Parathyroid adenoma (tissue), 2 donors: ENCODE results near the gene CHN1.

Experiments used
- H2AFZ ChIP-seq: fragments of 300-600 bp; sonication (generic); one replicate; pipeline ENCODE4 v1.7.0; 2017; ENCODE audit warnings: antibody characterized with exemption, mild to moderate bottlenecking
- H3K27ac ChIP-seq: fragments of 300-600 bp; sonication (generic); one replicate; pipeline ENCODE4 v1.7.0; 2017
- H3K27me3 ChIP-seq: fragments of 300-600 bp; sonication (generic); one replicate; pipeline ENCODE4 v1.7.0; 2017; ENCODE audit warnings: low read length; ENCODE audit not compliant: control insufficient read depth, insufficient read depth
- H3K36me3 ChIP-seq: fragments of 300-600 bp; sonication (generic); one replicate; pipeline ENCODE4 v1.7.0; 2017; ENCODE audit warnings: low read length; ENCODE audit not compliant: control insufficient read depth, insufficient read depth
- H3K4me1 ChIP-seq: fragments of 300-600 bp; sonication (generic); one replicate; pipeline ENCODE4 v1.7.0; 2017; ENCODE audit warnings: control low read depth
- H3K4me2 ChIP-seq: fragments of 300-600 bp; sonication (generic); one replicate; pipeline ENCODE4 v1.7.0; 2017; ENCODE audit warnings: low read length
- H3K4me3 ChIP-seq: fragments of 300-600 bp; sonication (generic); one replicate; pipeline ENCODE4 v1.7.0; 2017; ENCODE audit warnings: low read depth, low read length
- H3K79me2 ChIP-seq: fragments of 300-600 bp; sonication (generic); one replicate; pipeline ENCODE4 v1.7.0; 2017; ENCODE audit warnings: control low read depth
- H3K9ac ChIP-seq: fragments of 300-600 bp; sonication (generic); one replicate; pipeline ENCODE4 v1.7.0; 2017; ENCODE audit warnings: mild to moderate bottlenecking
- H3K9me3 ChIP-seq: fragments of 300-600 bp; sonication (generic); one replicate; pipeline ENCODE4 v1.7.0; 2017; ENCODE audit warnings: low read length; ENCODE audit not compliant: control insufficient read depth
- CTCF ChIP-seq: fragments of 300-600 bp; sonication (generic); IDR thresholded peaks from one replicate; pipeline ENCODE4 v1.7.0; 2017; ENCODE audit warnings: antibody characterized with exemption, mild to moderate bottlenecking
- donor health status: primary hyperparathyroidism.

The CHN1 gene

DNA sequence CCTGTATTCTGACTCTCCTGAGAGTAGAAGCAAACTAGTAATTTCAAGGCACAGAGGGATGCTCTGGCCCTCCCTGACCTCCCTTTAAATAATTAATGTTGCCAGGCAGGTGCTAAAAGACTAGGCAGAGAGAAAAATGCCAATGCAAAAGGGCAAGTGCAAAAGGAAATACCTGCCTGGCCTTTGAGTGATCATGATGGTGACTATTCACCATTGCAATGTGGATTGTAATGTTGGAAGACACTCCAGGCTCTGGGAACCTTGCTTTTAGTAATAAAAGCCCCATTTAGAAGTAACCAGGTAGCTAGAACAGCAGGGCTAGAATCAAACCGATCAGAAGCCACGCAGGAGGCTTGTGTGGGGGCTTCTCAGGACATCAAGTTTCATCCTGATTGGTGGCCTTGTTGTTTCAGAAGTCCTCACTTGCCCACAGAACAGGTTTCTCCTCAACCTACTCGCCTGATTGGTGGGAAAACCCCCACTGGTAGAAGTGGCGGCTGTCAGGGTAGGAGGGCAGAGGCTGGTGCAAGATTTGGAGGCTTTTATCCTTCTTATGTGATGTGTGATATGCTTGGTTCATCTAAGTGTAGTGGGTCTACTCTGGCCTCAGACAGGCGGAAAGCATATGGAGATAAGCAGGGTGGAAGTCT lies 224.9 kb downstream of the CHN1 start:
- H3K9ac ChIP-seq: no peak overlapping the region
- H3K9me3 ChIP-seq: no peaks in the 10 kb centered on the region
- peaks cover 6% of the 10 kb centered on the region for H3K4me1 ChIP-seq
- no peak overlapping the region for H3K4me3 ChIP-seq
- no peak overlapping the region for H3K27ac ChIP-seq
- H3K27me3 ChIP-seq: no peaks in the 10 kb centered on the region
- H3K36me3 ChIP-seq: no peaks in the 10 kb centered on the region
- no peaks in the 10 kb centered on the region for H3K79me2 ChIP-seq
- H2AFZ ChIP-seq: no peak overlapping the region
- no peak overlapping the region for H3K4me2 ChIP-seq
- no peak for TF ChIP-seq CTCF

DNA sequence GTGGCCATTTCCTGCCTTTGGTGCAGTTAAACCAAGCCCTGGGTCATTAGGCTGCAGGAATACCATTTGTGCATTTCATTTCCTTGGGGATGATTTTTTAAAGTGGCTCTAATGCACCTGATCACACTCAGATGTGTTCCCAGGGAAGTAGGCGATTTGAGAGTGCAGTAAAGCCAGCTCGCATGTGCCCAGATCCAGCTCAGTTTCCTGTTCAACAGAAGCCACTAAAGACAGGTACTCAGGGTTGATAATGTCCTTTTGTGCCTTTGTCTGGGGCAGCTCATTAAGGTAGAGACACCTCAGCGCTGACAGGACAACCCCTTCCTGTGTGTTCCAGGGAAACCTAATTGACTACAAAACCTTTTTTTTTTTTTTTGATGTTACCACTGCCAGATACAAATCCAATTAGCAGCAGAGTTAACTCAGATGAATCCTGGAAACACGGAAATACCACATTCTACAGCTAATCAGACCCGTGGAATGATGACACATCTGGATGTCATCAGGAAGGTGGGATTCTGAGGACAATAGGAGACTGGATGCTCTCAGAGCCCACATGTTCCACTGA lies 225.7 kb downstream of the CHN1 start:
- Histone ChIP-seq H2AFZ (no peak overlapping the region), H3K9ac (no peak overlapping the region), H3K79me2 (no peaks in the 10 kb centered on the region), H3K9me3 (no peaks in the 10 kb centered on the region), H3K36me3 (no peaks in the 10 kb centered on the region), H3K4me3 (no peak overlapping the region), H3K4me1 (no peaks in the 10 kb centered on the region), H3K27me3 (no peaks in the 10 kb centered on the region), H3K27ac (peak overlapping the region; percentile 43), H3K4me2 (no peak overlapping the region)
- TF ChIP-seq CTCF: no peak

DNA sequence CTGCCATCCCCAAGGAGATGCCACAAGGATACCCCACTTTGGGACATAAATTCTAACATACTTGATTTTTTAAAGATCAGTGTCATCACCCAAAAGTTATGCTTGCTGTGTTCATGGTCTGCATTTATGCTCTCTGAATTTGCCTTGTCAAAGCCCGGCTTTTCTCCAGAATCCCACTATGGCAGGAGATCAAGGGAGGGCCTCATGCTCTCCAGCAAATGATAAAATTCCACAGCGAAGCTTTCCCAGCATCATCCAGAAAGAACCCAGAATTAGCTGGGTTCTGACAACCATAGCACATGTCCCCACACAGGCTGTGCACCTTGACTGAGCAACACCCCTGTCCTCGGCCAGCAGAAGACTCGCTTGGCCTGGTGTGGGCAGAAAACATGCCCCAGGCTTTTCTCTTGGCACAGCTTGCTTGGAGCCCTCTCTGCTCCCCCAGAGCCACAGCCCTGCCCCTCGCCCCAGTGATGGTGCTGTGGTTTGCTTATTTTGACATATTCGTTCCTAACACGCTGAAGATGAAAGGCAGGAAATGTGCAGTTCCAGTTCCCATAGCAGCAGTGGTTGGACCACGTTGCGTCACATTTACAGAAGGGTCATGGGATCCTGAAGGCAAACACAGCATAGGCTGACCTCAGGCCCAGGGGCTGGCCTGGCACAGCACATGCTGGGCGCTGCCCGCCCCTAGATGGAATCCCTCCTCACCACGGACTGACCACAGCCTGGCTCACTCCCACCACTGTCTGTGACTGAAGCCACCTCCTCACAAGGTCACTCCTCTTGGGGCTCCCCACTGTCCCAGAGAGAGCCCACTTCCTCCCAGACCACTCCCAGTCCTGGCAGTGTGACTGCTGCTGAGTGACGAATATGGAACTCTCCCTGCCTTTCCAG lies 226.8 kb downstream of the CHN1 start:
- H3K4me2 ChIP-seq: no peak overlapping the region
- H3K9me3 ChIP-seq: no peaks in the 10 kb centered on the region
- no peaks in the 10 kb centered on the region for H3K4me1 ChIP-seq
- peak overlapping the region; percentile 43 for H3K27ac ChIP-seq
- no peaks in the 10 kb centered on the region for H3K27me3 ChIP-seq
- no peak overlapping the region for H2AFZ ChIP-seq
- H3K79me2 ChIP-seq: no peaks in the 10 kb centered on the region
- TF ChIP-seq CTCF: no peak
- no peak overlapping the region for H3K4me3 ChIP-seq
- H3K36me3 ChIP-seq: no peaks in the 10 kb centered on the region
- H3K9ac ChIP-seq: no peak overlapping the region

GRCh38 chr2:174777347-174778084 lies 227.7 kb downstream of the CHN1 start:
- Histone ChIP-seq H3K9ac (no peak overlapping the region), H3K27ac (no peak overlapping the region), H3K4me1 (no peaks in the 10 kb centered on the region)

More at GRCh38 chr2:174777347-174778084, 227.7 kb downstream of the CHN1 start:
- Histone ChIP-seq H3K36me3 (no peaks in the 10 kb centered on the region), H3K4me3 (no peak overlapping the region), H3K79me2 (no peaks in the 10 kb centered on the region), H3K9me3 (no peaks in the 10 kb centered on the region), H3K27me3 (no peaks in the 10 kb centered on the region), H3K4me2 (no peak overlapping the region), H2AFZ (no peak overlapping the region)
- TF ChIP-seq CTCF: no peak
